ENCODE results near the gene ILF2. TPM values are rescaled to one million over a fixed set of nuclear protein-coding genes. Genes with fewer than 3 reads are reported as not detected.
"Not testable (repeated sequence)": the region's sequence is repeated elsewhere in the genome, so short reads cannot be mapped to it uniquely, and the experiment has no call there.

The ILF2 gene
- 224 TPM for polyA plus RNA-seq (2012; ENCODE audit: missing spikeins)

GRCh38 chr1:153670859-153671627 is at the start of gene ILF2:
Gene ILF2, minus strand, starts transcription at chr1:153670993. Its CDS starts 71 bp downstream, at chr1:153670922.
- TF ChIP-seq POLR2A (IDR thresholded peaks at IDR 0.05; ENCODE audit: low read depth, low read length) = peak; percentile 93
- peak; percentile 87 for TF ChIP-seq POLR2AphosphoS5 (IDR thresholded peaks at IDR 0.05; ENCODE audit: low read depth, low read length)
- TF ChIP-seq TAF1 (IDR thresholded peaks at IDR 0.05; ENCODE audit: borderline replicate concordance, low read depth, low read length) = peak; percentile 90
- FAIRE-seq (peak; percentile 93), DNase-seq (ENCODE audit: insufficient read length) (peak; percentile 92)

GRCh38 chr1:153717330-153717729 is 46.5 kb upstream of the ILF2 start:
- DNase-seq (ENCODE audit: insufficient read length) (no peak), FAIRE-seq (no peak)
- TF ChIP-seq POLR2AphosphoS5 (IDR thresholded peaks at IDR 0.05; ENCODE audit: low read depth, low read length) = no peak
- TF ChIP-seq TAF1 (IDR thresholded peaks at IDR 0.05; ENCODE audit: borderline replicate concordance, low read depth, low read length) = no peak
- TF ChIP-seq POLR2A (IDR thresholded peaks at IDR 0.05; ENCODE audit: low read depth, low read length) = no peak

GRCh38 chr1:153716211-153716610 is 45.4 kb upstream of the ILF2 start:
- not testable (repeated sequence) for DNase-seq (ENCODE audit: insufficient read length); FAIRE-seq

- FAIRE-seq = no peak
- DNase-seq (ENCODE audit: insufficient read length) = no peak
- TF ChIP-seq POLR2A (IDR thresholded peaks at IDR 0.05; ENCODE audit: low read depth, low read length) = no peak
- TF ChIP-seq TAF1 (IDR thresholded peaks at IDR 0.05; ENCODE audit: borderline replicate concordance, low read depth, low read length) = no peak
- no peak for TF ChIP-seq POLR2AphosphoS5 (IDR thresholded peaks at IDR 0.05; ENCODE audit: low read depth, low read length)
These were observed 40.2 kb upstream of the ILF2 start for GRCh38 chr1:153711026-153711425.

- FAIRE-seq (no peak), DNase-seq (ENCODE audit: insufficient read length) (no peak)
- TF ChIP-seq POLR2AphosphoS5 (IDR thresholded peaks at IDR 0.05; ENCODE audit: low read depth, low read length) (no peak), POLR2A (IDR thresholded peaks at IDR 0.05; ENCODE audit: low read depth, low read length) (no peak), TAF1 (IDR thresholded peaks at IDR 0.05; ENCODE audit: borderline replicate concordance, low read depth, low read length) (no peak)
These were observed 34.7 kb upstream of the ILF2 start for GRCh38 chr1:153705484-153705883.

GRCh38 chr1:153699768-153700167 is 29.0 kb upstream of the ILF2 start:
- FAIRE-seq (no peak), DNase-seq (ENCODE audit: insufficient read length) (no peak)
- TF ChIP-seq POLR2A (IDR thresholded peaks at IDR 0.05; ENCODE audit: low read depth, low read length) = no peak
- TF ChIP-seq TAF1 (IDR thresholded peaks at IDR 0.05; ENCODE audit: borderline replicate concordance, low read depth, low read length) = no peak
- no peak for TF ChIP-seq POLR2AphosphoS5 (IDR thresholded peaks at IDR 0.05; ENCODE audit: low read depth, low read length)

- no peak for DNase-seq (ENCODE audit: insufficient read length)
- FAIRE-seq = no peak
- TF ChIP-seq POLR2A (IDR thresholded peaks at IDR 0.05; ENCODE audit: low read depth, low read length) (no peak), POLR2AphosphoS5 (IDR thresholded peaks at IDR 0.05; ENCODE audit: low read depth, low read length) (no peak), TAF1 (IDR thresholded peaks at IDR 0.05; ENCODE audit: borderline replicate concordance, low read depth, low read length) (no peak)
These were observed 28.3 kb upstream of the ILF2 start for GRCh38 chr1:153698923-153699714.

GRCh38 chr1:153698020-153698922 is 27.5 kb upstream of the ILF2 start:
- FAIRE-seq (peak; percentile 61), DNase-seq (ENCODE audit: insufficient read length) (peak; percentile 33)
- TF ChIP-seq POLR2A (IDR thresholded peaks at IDR 0.05; ENCODE audit: low read depth, low read length) = no peak

GRCh38 chr1:153697191-153698019 is 26.6 kb upstream of the ILF2 start:
- TF ChIP-seq POLR2AphosphoS5 (IDR thresholded peaks at IDR 0.05; ENCODE audit: low read depth, low read length) (no peak), POLR2A (IDR thresholded peaks at IDR 0.05; ENCODE audit: low read depth, low read length) (no peak), TAF1 (IDR thresholded peaks at IDR 0.05; ENCODE audit: borderline replicate concordance, low read depth, low read length) (no peak)
- no peak for FAIRE-seq
- peak; percentile 8 for DNase-seq (ENCODE audit: insufficient read length)

GRCh38 chr1:153696741-153697140 is 25.9 kb upstream of the ILF2 start:
- DNase-seq (ENCODE audit: insufficient read length) (no peak), FAIRE-seq (no peak)
- no peak for TF ChIP-seq POLR2AphosphoS5 (IDR thresholded peaks at IDR 0.05; ENCODE audit: low read depth, low read length)
- no peak for TF ChIP-seq TAF1 (IDR thresholded peaks at IDR 0.05; ENCODE audit: borderline replicate concordance, low read depth, low read length)
- no peak for TF ChIP-seq POLR2A (IDR thresholded peaks at IDR 0.05; ENCODE audit: low read depth, low read length)

Data from GM12892 (cell line).